BLaER1 treated with 17β-estradiol and CSF1 and Interleukin-3, amounts not matched to agents 10 nM and 100 nM (cell line): ENCODE measurements around the gene GRXCR1.
A peak's percentile ranks its signal among the peaks of the same experiment; 100 is the strongest.

Experiments used
- H3K27ac ChIP-seq, 11 experiments: shearing (Covaris generic); formaldehyde crosslinking; 2 replicates each; pipeline ENCODE4 v1.8.1; 2022
- H3K27me3 ChIP-seq, 11 experiments: shearing (Covaris generic); formaldehyde crosslinking; 2 replicates each; pipeline ENCODE4 v1.8.1; 2022
- H3K36me3 ChIP-seq, 11 experiments: shearing (Covaris generic); formaldehyde crosslinking; 2 replicates each; pipeline ENCODE4 v1.8.1; 2022
- H3K4me1 ChIP-seq, 10 experiments: shearing (Covaris generic); formaldehyde crosslinking; 2 replicates each; pipeline ENCODE4 v1.8.1; 2022
- H3K4me2 ChIP-seq, 11 experiments: shearing (Covaris generic); formaldehyde crosslinking; 2 replicates each; pipeline ENCODE4 v1.8.1; 2022
- H3K4me3 ChIP-seq, 10 experiments: shearing (Covaris generic); formaldehyde crosslinking; 2 replicates each; pipeline ENCODE4 v1.8.1; 2022
- H3K9ac ChIP-seq, 11 experiments: shearing (Covaris generic); formaldehyde crosslinking; 2 replicates each; pipeline ENCODE4 v1.8.1; 2022
- H3K9me3 ChIP-seq, 11 experiments: shearing (Covaris generic); formaldehyde crosslinking; replicated peaks in 1 of 11; 2 replicates each; pipeline ENCODE4 v1.8.1; 2022
- H4K20me1 ChIP-seq, 11 experiments: shearing (Covaris generic); formaldehyde crosslinking; 2 replicates each; pipeline ENCODE4 v1.8.1; 2022
- Cebpa-rat ChIP-seq, 11 experiments: shearing (Covaris generic); IDR thresholded peaks; 2 replicates each; pipeline ENCODE4 v1.8.1; 2022

Gene GRXCR1

GRCh38 chr4:42892413-42892812 lies at the start of gene GRXCR1:
Gene GRXCR1 (plus strand): TSS chr4:42892713. CDS start chr4:42893267, 554 bp downstream.
- H3K9me3 ChIP-seq: peaks cover 0 to 4% (median 0%) of the 10 kb centered on the region in 11 experiments; a peak in 2 of 22 replicates
- H3K27me3 ChIP-seq: no peaks in the 10 kb centered on the region
- H3K9ac ChIP-seq: no peak within 1 kb of the TSS
- H4K20me1 ChIP-seq: no peaks in the 10 kb centered on the region
- no peak for TF ChIP-seq Cebpa-rat (IDR thresholded peaks at IDR 0.05)
- no peaks in the 10 kb centered on the region for H3K4me1 ChIP-seq
- H3K36me3 ChIP-seq: no peaks in the 10 kb centered on the region
- H3K4me3 ChIP-seq: no peak within 1 kb of the TSS
- no peak within 1 kb of the TSS for H3K4me2 ChIP-seq
- H3K27ac ChIP-seq: no peak within 1 kb of the TSS

DNA sequence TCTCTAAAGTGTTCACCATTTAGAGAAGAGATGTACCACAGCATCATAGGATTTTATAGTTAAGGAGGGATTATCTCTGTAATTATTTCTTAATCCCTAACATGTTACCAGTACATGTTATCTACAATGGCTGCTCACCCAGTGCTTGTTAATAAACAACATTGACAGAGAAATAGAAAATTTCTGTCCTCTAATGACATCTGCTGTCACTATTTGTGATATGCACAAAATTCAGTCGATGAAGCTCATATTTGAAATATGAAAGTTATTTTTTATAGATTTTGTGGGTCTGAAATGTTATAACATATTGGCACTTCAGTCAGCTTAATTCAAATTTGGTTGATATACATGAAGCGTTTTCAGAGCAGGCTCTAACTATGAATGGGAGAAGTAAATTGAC lies 48.8 kb upstream of the GRXCR1 start:
- TF ChIP-seq Cebpa-rat (IDR thresholded peaks at IDR 0.05): no peak
- H3K27me3 ChIP-seq: no peaks in the 10 kb centered on the region
- no peak overlapping the region for H3K4me2 ChIP-seq
- no peaks in the 10 kb centered on the region for H3K9me3 ChIP-seq
- no peaks in the 10 kb centered on the region for H4K20me1 ChIP-seq
- no peaks in the 10 kb centered on the region for H3K4me1 ChIP-seq
- no peaks in the 10 kb centered on the region for H3K36me3 ChIP-seq
- no peak overlapping the region for H3K27ac ChIP-seq
- H3K4me3 ChIP-seq: no peak overlapping the region
- H3K9ac ChIP-seq: no peak overlapping the region

DNA sequence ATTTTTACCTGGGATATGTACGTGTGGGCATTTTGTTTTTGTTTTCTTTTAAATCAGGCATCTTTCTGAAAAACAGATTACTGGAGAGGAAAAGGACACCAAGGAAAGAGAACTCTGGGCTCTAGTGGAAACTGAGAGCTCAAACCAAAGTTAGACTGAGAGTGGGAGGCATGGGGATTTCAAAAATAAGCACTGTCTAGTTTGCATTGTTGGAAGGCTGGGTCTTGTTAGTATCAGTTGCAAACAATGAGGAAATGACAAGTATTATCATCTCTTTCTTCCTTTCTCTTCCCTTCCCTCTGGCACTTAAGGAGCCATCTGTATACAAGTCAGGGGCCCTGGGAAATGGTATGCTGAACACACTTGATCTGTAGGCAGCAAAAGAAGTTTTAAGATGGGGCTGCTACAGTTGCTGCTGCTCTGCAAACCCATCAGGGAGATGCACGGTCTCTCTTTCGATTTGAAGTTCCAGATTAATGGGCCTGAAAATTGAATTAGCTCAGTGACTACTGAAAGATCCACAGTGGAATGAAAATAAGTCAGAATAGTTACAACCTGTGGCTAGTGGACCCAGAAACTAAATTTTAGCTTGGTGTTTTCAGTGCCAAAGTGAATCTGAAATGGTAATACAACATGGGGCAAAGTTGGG lies 48.0 kb upstream of the GRXCR1 start:
- Histone ChIP-seq H3K9ac (no peak overlapping the region), H3K4me2 (no peak overlapping the region), H3K4me1 (no peaks in the 10 kb centered on the region), H4K20me1 (no peaks in the 10 kb centered on the region), H3K27me3 (no peaks in the 10 kb centered on the region), H3K9me3 (peaks cover under 1 to 3% (median 2%) of the 10 kb centered on the region in 11 experiments; a peak in 8 of 22 replicates), H3K4me3 (no peak overlapping the region), H3K36me3 (no peaks in the 10 kb centered on the region), H3K27ac (no peak overlapping the region)
- no peak for TF ChIP-seq Cebpa-rat (IDR thresholded peaks at IDR 0.05)

- Histone ChIP-seq H3K9ac (no peak overlapping the region), H3K9me3 (peaks cover 7 to 13% (median 12%) of the 10 kb centered on the region in 11 experiments; a peak in 19 of 22 replicates), H3K36me3 (no peaks in the 10 kb centered on the region), H3K4me1 (no peaks in the 10 kb centered on the region), H3K27me3 (no peaks in the 10 kb centered on the region), H3K4me2 (no peak overlapping the region), H3K27ac (no peak overlapping the region), H4K20me1 (no peaks in the 10 kb centered on the region), H3K4me3 (no peak overlapping the region)
- no peak for TF ChIP-seq Cebpa-rat (IDR thresholded peaks at IDR 0.05)
Measured at GRCh38 chr4:42845586-42845985, 46.9 kb upstream of the GRXCR1 start.

- Histone ChIP-seq H3K4me1 (no peaks in the 10 kb centered on the region), H3K4me2 (no peak overlapping the region), H4K20me1 (no peaks in the 10 kb centered on the region), H3K9me3 (peaks cover 1 to 8% (median 4%) of the 10 kb centered on the region in 11 experiments; a peak in 11 of 22 replicates), H3K27ac (no peak overlapping the region), H3K27me3 (no peaks in the 10 kb centered on the region), H3K36me3 (no peaks in the 10 kb centered on the region), H3K9ac (no peak overlapping the region), H3K4me3 (no peak overlapping the region)
- TF ChIP-seq Cebpa-rat (IDR thresholded peaks at IDR 0.05): no peak
Measured at GRCh38 chr4:42855779-42856178, 36.7 kb upstream of the GRXCR1 start.

DNA sequence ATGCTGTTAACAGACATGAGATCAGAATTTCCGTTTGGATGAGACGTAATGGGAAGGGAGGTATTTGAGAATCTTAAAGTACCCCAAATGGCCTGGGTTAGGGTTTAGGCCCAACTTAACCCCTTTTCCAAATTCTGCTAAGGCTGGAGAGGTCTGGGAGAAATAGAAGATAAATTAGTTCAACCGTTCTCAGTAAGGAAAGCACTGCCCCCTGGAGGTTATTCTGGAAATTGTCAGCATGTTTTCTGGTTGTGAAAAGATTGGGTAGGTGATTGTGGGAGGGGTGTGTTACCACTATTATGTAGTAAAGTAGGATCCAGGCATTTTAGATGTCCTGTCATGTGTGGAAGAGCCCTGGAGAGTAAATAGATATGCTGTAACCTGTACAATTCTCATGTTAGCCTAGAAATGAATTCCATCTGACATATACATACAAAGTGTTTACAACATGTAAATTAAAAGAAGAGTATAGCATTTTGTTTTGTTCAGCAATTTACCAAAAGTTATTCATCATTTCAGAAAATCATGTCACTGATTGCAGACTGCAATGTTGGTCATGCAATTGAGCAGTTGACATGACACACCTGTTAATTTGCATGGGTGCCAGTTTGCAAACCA lies 26.8 kb upstream of the GRXCR1 start:
- Histone ChIP-seq H3K4me2 (no peak overlapping the region), H3K9me3 (no peaks in the 10 kb centered on the region)

DNA sequence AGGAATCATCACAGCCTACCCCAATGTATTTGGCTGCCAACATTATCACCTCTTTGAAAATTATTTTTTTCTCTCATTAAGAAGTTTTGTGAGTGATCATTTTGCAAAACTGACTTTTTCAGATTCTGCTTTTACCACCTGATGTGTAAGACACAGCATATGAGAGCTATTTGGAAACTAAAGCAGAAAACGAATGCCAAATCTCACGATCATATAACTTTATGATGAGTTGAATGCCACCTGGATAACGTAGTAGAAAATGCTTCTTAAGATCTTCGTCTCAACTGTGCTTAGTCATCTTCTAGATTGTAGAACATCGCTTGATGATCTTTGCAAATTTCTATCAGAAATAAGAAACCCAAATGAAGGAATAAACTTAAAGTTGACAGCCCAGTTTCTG lies 21.3 kb upstream of the GRXCR1 start:
- TF ChIP-seq Cebpa-rat (IDR thresholded peaks at IDR 0.05): no peak
- Histone ChIP-seq H4K20me1 (no peaks in the 10 kb centered on the region), H3K27ac (no peak overlapping the region), H3K36me3 (no peaks in the 10 kb centered on the region), H3K9me3 (no peaks in the 10 kb centered on the region), H3K9ac (no peak overlapping the region), H3K4me2 (peak overlapping the region in 2 of 11 experiments; percentile 3 to 16; a peak in 2 of 22 replicates), H3K27me3 (no peaks in the 10 kb centered on the region), H3K4me1 (peaks cover 0 to 12% (median 0%) of the 10 kb centered on the region in 10 experiments; a peak in 3 of 20 replicates), H3K4me3 (no peak overlapping the region)

More for the DNA sequence above, 26.8 kb upstream of the GRXCR1 start:
- Histone ChIP-seq H4K20me1 (no peaks in the 10 kb centered on the region), H3K4me1 (no peaks in the 10 kb centered on the region), H3K4me3 (no peak overlapping the region), H3K36me3 (no peaks in the 10 kb centered on the region), H3K27ac (no peak overlapping the region), H3K27me3 (no peaks in the 10 kb centered on the region), H3K9ac (no peak overlapping the region)
- no peak for TF ChIP-seq Cebpa-rat (IDR thresholded peaks at IDR 0.05)

- Histone ChIP-seq H3K27me3 (no peaks in the 10 kb centered on the region), H4K20me1 (no peaks in the 10 kb centered on the region), H3K36me3 (no peaks in the 10 kb centered on the region), H3K4me2 (peak overlapping the region in 2 of 11 experiments; percentile 3 to 16; a peak in 3 of 22 replicates), H3K9ac (no peak overlapping the region), H3K9me3 (no peaks in the 10 kb centered on the region), H3K4me1 (peaks cover 0 to 12% (median 0%) of the 10 kb centered on the region in 10 experiments; a peak in 3 of 20 replicates), H3K27ac (no peak overlapping the region), H3K4me3 (no peak overlapping the region)
- TF ChIP-seq Cebpa-rat (IDR thresholded peaks at IDR 0.05): no peak
Measured at GRCh38 chr4:42871671-42872290, 20.7 kb upstream of the GRXCR1 start.

DNA sequence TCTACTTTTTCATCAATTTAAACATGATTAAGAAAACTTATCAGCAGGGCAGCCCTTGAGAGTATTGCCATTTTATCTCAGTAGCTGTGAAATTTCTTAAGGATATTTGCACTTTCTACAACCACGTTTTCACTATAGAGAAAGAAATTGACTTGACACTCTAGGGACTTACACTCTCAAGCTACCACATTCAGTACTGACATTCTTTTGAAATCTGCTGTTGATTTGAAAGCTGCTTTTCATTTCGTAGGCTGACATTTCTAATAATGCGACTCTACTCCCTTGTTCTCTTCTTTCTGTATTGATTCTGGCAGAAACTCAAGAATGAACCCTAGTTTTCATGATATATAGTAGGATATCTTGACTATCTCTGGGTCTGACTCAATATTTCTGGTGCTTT lies 13.7 kb upstream of the GRXCR1 start:
- H3K9me3 ChIP-seq: no peaks in the 10 kb centered on the region
- no peak overlapping the region for H3K27ac ChIP-seq
- H3K36me3 ChIP-seq: no peaks in the 10 kb centered on the region
- H3K9ac ChIP-seq: no peak overlapping the region
- no peak for TF ChIP-seq Cebpa-rat (IDR thresholded peaks at IDR 0.05)
- H4K20me1 ChIP-seq: no peaks in the 10 kb centered on the region
- H3K4me1 ChIP-seq: no peaks in the 10 kb centered on the region
- H3K4me2 ChIP-seq: no peak overlapping the region
- no peaks in the 10 kb centered on the region for H3K27me3 ChIP-seq
- H3K4me3 ChIP-seq: no peak overlapping the region
